BE2C (cell line): ENCODE data around the gene KIF1B.

Source experiments
- DNase-seq: peaks from one replicate; pipeline ENCODE4 v3.0.0-alpha.2; 2020
- H3K27me3 ChIP-seq: fragments of 250-450 bp; sonication (Bioruptor Pico); 2 replicates; pipeline ENCODE4 v1.5.1; 2020; ENCODE audit warnings: mild to moderate bottlenecking
- H3K36me3 ChIP-seq: fragments of 250-450 bp; sonication (Bioruptor Pico); 2 replicates; pipeline ENCODE4 v1.5.1; 2020; ENCODE audit warnings: mild to moderate bottlenecking
- H3K4me1 ChIP-seq: fragments of 250-450 bp; sonication (Bioruptor Pico); 2 replicates; pipeline ENCODE4 v1.5.1; 2020
- H3K4me3 ChIP-seq: 2 replicates; pipeline ENCODE4 v1.5.1; 2011; ENCODE audit warnings: low read depth, low read length
- H3K9me3 ChIP-seq: fragments of 250-450 bp; sonication (Bioruptor Pico); 2 replicates; pipeline ENCODE4 v1.5.1; 2020
- CTCF ChIP-seq: IDR thresholded peaks from 2 replicates; pipeline ENCODE4 v1.5.1; 2012; ENCODE audit warnings: mild to moderate bottlenecking, low read depth, low read length

Gene KIF1B

GRCh38 chr1:10265900-10266299, 55.5 kb downstream of the KIF1B start:
- H3K9me3 ChIP-seq = no peaks in the 10 kb centered on the region
- H3K36me3 ChIP-seq = peaks cover 4% of the 10 kb centered on the region; the same call in 1 of the 2 replicates

GRCh38 chr1:10267319-10267718, 56.9 kb downstream of the KIF1B start:
- no peak for TF ChIP-seq CTCF
- DNase-seq = no peak
- H3K27me3 ChIP-seq = no peaks in the 10 kb centered on the region
- no peak overlapping the region for H3K4me3 ChIP-seq
- no peaks in the 10 kb centered on the region for H3K36me3 ChIP-seq
- no peaks in the 10 kb centered on the region for H3K9me3 ChIP-seq
- no peaks in the 10 kb centered on the region for H3K4me1 ChIP-seq

More at GRCh38 chr1:10265900-10266299, 55.5 kb downstream of the KIF1B start:
- no peak for DNase-seq
- Histone ChIP-seq H3K4me3 (no peak overlapping the region), H3K27me3 (no peaks in the 10 kb centered on the region), H3K4me1 (no peaks in the 10 kb centered on the region)
- no peak for TF ChIP-seq CTCF

- H3K36me3 ChIP-seq = no peaks in the 10 kb centered on the region
- TF ChIP-seq CTCF = no peak
- no peak overlapping the region for H3K4me3 ChIP-seq
- no peaks in the 10 kb centered on the region for H3K4me1 ChIP-seq
- no peaks in the 10 kb centered on the region for H3K9me3 ChIP-seq
- H3K27me3 ChIP-seq = no peaks in the 10 kb centered on the region
- DNase-seq = no peak
Observed at GRCh38 chr1:10267921-10268320, 57.6 kb downstream of the KIF1B start.

- H3K4me1 ChIP-seq = no peaks in the 10 kb centered on the region
- no peak for DNase-seq
Observed at GRCh38 chr1:10271090-10271489, 60.7 kb downstream of the KIF1B start.

GRCh38 chr1:10271869-10272268, 61.5 kb downstream of the KIF1B start:
- Histone ChIP-seq H3K4me1 (no peaks in the 10 kb centered on the region), H3K4me3 (no peak overlapping the region), H3K27me3 (no peaks in the 10 kb centered on the region), H3K36me3 (no peaks in the 10 kb centered on the region), H3K9me3 (no peaks in the 10 kb centered on the region)
- TF ChIP-seq CTCF = no peak
- DNase-seq = no peak

More at GRCh38 chr1:10271090-10271489, 60.7 kb downstream of the KIF1B start:
- H3K4me3 ChIP-seq = no peak overlapping the region
- H3K36me3 ChIP-seq = no peaks in the 10 kb centered on the region
- TF ChIP-seq CTCF = no peak
- H3K27me3 ChIP-seq = no peaks in the 10 kb centered on the region
- H3K9me3 ChIP-seq = no peaks in the 10 kb centered on the region

- H3K9me3 ChIP-seq = no peaks in the 10 kb centered on the region
- H3K4me3 ChIP-seq = no peak overlapping the region
- H3K27me3 ChIP-seq = no peaks in the 10 kb centered on the region
- no peak for DNase-seq
- TF ChIP-seq CTCF = no peak
- no peaks in the 10 kb centered on the region for H3K4me1 ChIP-seq
- H3K36me3 ChIP-seq = no peaks in the 10 kb centered on the region
Observed at GRCh38 chr1:10272274-10272673, 61.9 kb downstream of the KIF1B start.
